Left lung (tissue), 10 donors: ENCODE measurements around the gene SFT2D1. TPM values are rescaled to one million over a fixed set of nuclear protein-coding genes. Genes with fewer than 3 reads are reported as not detected.

Experiments used
- ATAC-seq: fragments of 200-7000 bp; cut with Tn5 transposase; one replicate; pipeline ENCODE4 v1.9.1; 2020; ENCODE audit warnings: moderate library complexity
- DNase-seq, 4 donors: peaks; one replicate each; pipeline ENCODE4 v3.0.0-alpha.2; 2013 to 2020
- H3K27ac ChIP-seq, 2 donors: fragments of 200-600 bp; sonication (generic) in 1 of 2; one replicate each; pipeline versions ENCODE4 v1.5.0 to v1.8.0; 2020 to 2021
- H3K27me3 ChIP-seq, 2 donors: fragments of 200-600 bp; sonication (generic) in 1 of 2; one replicate each; pipeline versions ENCODE4 v1.5.0 to v1.8.0; 2020 to 2021
- H3K36me3 ChIP-seq, 2 donors: fragments of 200-600 bp; sonication (generic) in 1 of 2; one replicate each; pipeline versions ENCODE4 v1.5.0 to v1.8.0; 2020 to 2021
- H3K4me1 ChIP-seq, 2 donors: fragments of 200-600 bp; one replicate each; pipeline ENCODE4 v1.8.0; 2021
- H3K4me3 ChIP-seq, 2 donors: fragments of 200-600 bp; sonication (generic) in 1 of 2; one replicate each; pipeline versions ENCODE4 v1.5.0 to v1.8.0; 2020 to 2021; ENCODE audit warnings: mild to moderate bottlenecking in 1 of 2
- H3K9me3 ChIP-seq, 2 donors: fragments of 200-600 bp; sonication (generic) in 1 of 2; one replicate each; pipeline versions ENCODE4 v1.5.0 to v1.8.0; 2020 to 2021
- CTCF ChIP-seq, 2 donors: fragments of 200-600 bp; sonication (generic) in 1 of 2; IDR thresholded peaks; one replicate each; pipeline versions ENCODE4 v1.5.0 to v1.8.0; 2021; ENCODE audit warnings: antibody characterized with exemption in 2 of 2
- intact Hi-C, 2 donors: fragments of 100-400 bp; cut with DNase I; formaldehyde crosslinking; loops; one replicate each; pipeline versions ENCODE4 v1.11.2 to v1.14.2; 2022
- polyA plus RNA-seq, 6 donors: library from polyadenylated mRNA; unstranded; fragments of 120-200 nt; gene quantifications; one replicate each; pipeline ENCODE4 v1.2.1, GENCODE V29; 2013; ENCODE audit not compliant: insufficient read length in 6 of 6
- total RNA-seq, 2 donors: library from RNA; stranded (reverse); fragmentation: NEBNext Ultra II Directional; extraction: Animal tissue kit (Norgen Biotek cat#: 25700); gene quantifications; one replicate each; pipeline ENCODE4 v1.2.1, GENCODE V29; 2021
- donor health status: DM: no; HTN: yes; CAD: no.
- donor health status: DM: no; HTN: no; CAD: no.

Gene SFT2D1
- total and polyA plus RNA-seq, 8 donors, result 49.5 to 63.8 (median 59.9) TPM

DNA sequence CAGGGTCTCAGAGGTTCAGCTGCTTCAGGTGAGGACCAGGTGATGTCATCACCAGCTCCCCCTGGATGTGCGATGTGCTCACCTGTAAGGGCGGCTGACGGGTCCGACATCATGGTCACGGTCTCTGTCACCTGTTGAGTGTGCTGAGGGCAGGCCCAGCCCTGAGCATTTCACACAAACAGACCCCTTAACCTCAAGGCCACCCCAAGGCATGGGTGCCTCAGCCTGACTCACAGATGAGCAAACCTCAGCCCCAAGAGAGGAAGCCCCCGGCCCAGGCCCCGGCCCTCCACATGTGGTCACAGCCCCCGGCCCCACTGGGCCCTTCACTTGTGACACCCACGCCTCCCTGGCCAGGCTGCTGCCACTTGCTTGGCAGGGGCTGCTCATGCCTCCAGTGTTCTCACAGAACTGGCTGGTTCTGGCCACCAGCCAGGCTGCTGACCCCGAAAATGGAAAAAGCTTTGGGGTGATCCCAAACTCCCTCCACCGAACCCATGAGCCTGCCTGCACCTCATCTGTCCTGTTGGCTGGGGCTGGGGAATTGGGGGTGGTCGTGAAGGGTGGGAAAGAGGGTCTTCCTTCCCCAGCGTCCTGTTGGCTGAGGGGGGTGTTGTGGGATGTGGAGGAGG, 67.5 kb downstream of the SFT2D1 start:
- no peak overlapping the region for H3K4me3 ChIP-seq
- no peak for TF ChIP-seq CTCF (IDR thresholded peaks at IDR 0.05)
- H3K27ac ChIP-seq, result no peak overlapping the region
- no peak for ATAC-seq
- H3K9me3 ChIP-seq, result no peaks in the 10 kb centered on the region
- H3K27me3 ChIP-seq, result peaks cover 0 to 16% of the 10 kb centered on the region in 2 donors
- intact Hi-C loops, result no loop called here
- peaks cover 0 to 7% of the 10 kb centered on the region in 2 donors for H3K4me1 ChIP-seq
- no peaks in the 10 kb centered on the region for H3K36me3 ChIP-seq
- no peak for DNase-seq

- ATAC-seq, result no peak
- no peak for DNase-seq
- intact Hi-C loops, result no loop called here
These were observed 68.2 kb downstream of the SFT2D1 start for GRCh38 chr6:166274163-166274562.

GRCh38 chr6:166271376-166271765, 71.0 kb downstream of the SFT2D1 start:
- Histone ChIP-seq H3K4me1 (peaks cover 0 to 7% of the 10 kb centered on the region in 2 donors), H3K27ac (no peak overlapping the region), H3K27me3 (peaks cover 0 to 36% of the 10 kb centered on the region in 2 donors), H3K4me3 (no peak overlapping the region), H3K9me3 (no peaks in the 10 kb centered on the region), H3K36me3 (no peaks in the 10 kb centered on the region)
- no peak for ATAC-seq
- intact Hi-C loops, result no loop called here
- no peak for DNase-seq
- no peak for TF ChIP-seq CTCF (IDR thresholded peaks at IDR 0.05)

More at GRCh38 chr6:166274163-166274562, 68.2 kb downstream of the SFT2D1 start:
- no peak for TF ChIP-seq CTCF (IDR thresholded peaks at IDR 0.05)
- no peaks in the 10 kb centered on the region for H3K36me3 ChIP-seq
- H3K4me1 ChIP-seq, result peaks cover 0 to 7% of the 10 kb centered on the region in 2 donors
- H3K27me3 ChIP-seq, result peaks cover 0 to 23% of the 10 kb centered on the region in 2 donors
- H3K4me3 ChIP-seq, result no peak overlapping the region
- no peaks in the 10 kb centered on the region for H3K9me3 ChIP-seq
- no peak overlapping the region for H3K27ac ChIP-seq

DNA sequence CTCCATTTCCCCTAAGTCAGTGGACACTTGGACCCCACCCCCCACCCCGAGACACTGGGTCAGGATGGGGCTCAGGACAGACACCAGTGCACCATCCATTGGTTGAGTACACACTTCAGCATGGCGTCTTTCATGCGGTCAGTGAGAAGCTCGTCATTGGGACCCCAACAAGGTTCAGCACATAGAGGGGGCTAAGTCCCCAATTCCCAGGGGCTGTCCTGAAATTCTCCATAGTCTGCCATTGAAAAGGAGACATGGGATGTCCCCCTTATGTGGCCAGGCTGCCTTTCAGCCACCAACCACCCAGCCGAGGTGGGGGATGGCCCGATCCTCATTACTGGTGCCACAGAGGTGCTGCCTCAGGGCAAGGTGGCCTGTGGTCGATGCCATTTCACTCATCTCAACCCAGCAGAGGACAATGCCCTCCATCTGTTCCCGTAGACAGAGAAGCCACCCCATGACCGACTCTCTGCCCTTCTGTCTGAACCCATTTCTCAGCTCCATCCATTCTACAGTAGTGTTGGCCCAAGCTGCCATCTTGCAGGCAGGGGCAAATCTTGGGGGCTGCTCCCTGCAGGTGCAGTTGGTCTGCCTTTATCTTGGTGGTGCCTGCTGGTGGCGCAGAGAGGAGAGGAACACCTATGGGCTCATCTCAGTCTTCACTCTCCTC, 71.5 kb downstream of the SFT2D1 start:
- intact Hi-C loops, result no loop called here
- H3K27ac ChIP-seq, result no peak overlapping the region
- H3K36me3 ChIP-seq, result no peaks in the 10 kb centered on the region

More for the DNA sequence above, 71.5 kb downstream of the SFT2D1 start:
- DNase-seq, result no peak
- H3K9me3 ChIP-seq, result no peaks in the 10 kb centered on the region
- H3K4me3 ChIP-seq, result no peak overlapping the region
- H3K27me3 ChIP-seq, result peaks cover 0 to 36% of the 10 kb centered on the region in 2 donors
- ATAC-seq, result no peak
- H3K4me1 ChIP-seq, result peaks cover 0 to 5% of the 10 kb centered on the region in 2 donors
- TF ChIP-seq CTCF (IDR thresholded peaks at IDR 0.05), result no peak

Other genes with a start within 250 kb of the SFT2D1 start
- not detected for gene TBXT, start 174.7 kb downstream of the SFT2D1 start, total RNA-seq
- not detected for gene TBXT, start 174.7 kb downstream of the SFT2D1 start, polyA plus RNA-seq
- gene PRR18, start 34.2 kb downstream of the SFT2D1 start, total RNA-seq, result under 1 TPM; 0.09 to 0.94 TPM
- under 1 TPM; 0.29 to 0.67 (median 0.40) TPM for gene PRR18, start 34.2 kb downstream of the SFT2D1 start, polyA plus RNA-seq
- gene MPC1, start 40.4 kb upstream of the SFT2D1 start, total RNA-seq, result 10 to 100 TPM; 51.4 to 56.7 TPM
- gene MPC1, start 40.4 kb upstream of the SFT2D1 start, polyA plus RNA-seq, result 10 to 100 TPM; 36.5 to 46.9 (median 40.1) TPM
- 1 to 10 TPM; 3.2 to 6.0 TPM for gene RAMACL, start 244.1 kb upstream of the SFT2D1 start, total RNA-seq
- gene RAMACL, start 244.1 kb upstream of the SFT2D1 start, polyA plus RNA-seq, result 1 to 10 TPM in 1 of 6 donors, under 1 TPM in 5; 0.27 to 1.0 (median 0.38) TPM